Vagina (tissue), 2 donors: Measurements from ENCODE around the gene SPACA7.

Experiments used
- CTCF ChIP-seq, 3 experiments: fragments of 450-650 bp in 2 of 3; fragments of 200-600 bp in 1 of 3; sonication (generic) in 1 of 3; IDR thresholded peaks; one replicate each; pipeline ENCODE4 v1.5.1; 2017 to 2019; ENCODE audit warnings: antibody characterized with exemption in 3 of 3, mild to moderate bottlenecking in 2 of 3, moderate library complexity in 2 of 3
- POLR2A ChIP-seq, 2 donors: fragments of 450-650 bp; IDR thresholded peaks; one replicate each; pipeline ENCODE4 v1.6.1; 2017; ENCODE audit warnings: antibody characterized with exemption in 2 of 2, mild to moderate bottlenecking in 2 of 2, moderate library complexity in 2 of 2

GRCh38 chr13:112446867-112447266 lies 70.7 kb downstream of the SPACA7 start:
- no peak for TF ChIP-seq CTCF (IDR thresholded peaks at IDR 0.05)
- no peak for TF ChIP-seq POLR2A (IDR thresholded peaks at IDR 0.05)
